Mononuclear cell (primary cell): ENCODE measurements around the gene TGFBR3. TPM values are rescaled to one million over a fixed set of nuclear protein-coding genes. Genes with fewer than 3 reads are reported as not detected.
"Not testable (repeated sequence)": the region's sequence is repeated elsewhere in the genome, so short reads cannot be mapped to it uniquely, and the experiment has no call there.

Experiments
- H3K27me3 ChIP-seq: 2 replicates; pipeline ENCODE4 v1.6.0; 2011; ENCODE audit warnings: low read length, control low read depth; ENCODE audit not compliant: insufficient read depth
- H3K4me1 ChIP-seq: 2 replicates; pipeline ENCODE4 v1.5.1; 2011; ENCODE audit warnings: mild to moderate bottlenecking, low read length, control low read depth; ENCODE audit not compliant: insufficient read depth
- H3K4me3 ChIP-seq: 2 replicates; pipeline ENCODE4 v1.5.1; 2011; ENCODE audit warnings: mild to moderate bottlenecking, low read length, moderate library complexity
- H3K9me3 ChIP-seq: 2 replicates; pipeline ENCODE4 v1.5.1; 2011; ENCODE audit warnings: low read depth, mild to moderate bottlenecking, control low read depth, low read length
- total RNA-seq: library from RNA; depleted of rRNA; stranded (reverse); fragments of >200 nt; gene quantifications from one replicate; pipeline ENCODE4 v1.2.3, GENCODE V29; 2012

TGFBR3 gene
- total RNA-seq, 1 donor = 40.8 TPM

- H3K4me1 ChIP-seq = peaks cover 29% of the 10 kb centered on the region
- no peaks in the 10 kb centered on the region for H3K27me3 ChIP-seq
- no peak overlapping the region for H3K4me3 ChIP-seq
- no peaks in the 10 kb centered on the region for H3K9me3 ChIP-seq
Measured at GRCh38 chr1:91872000-91872399, 14.0 kb downstream of the TGFBR3 start.

DNA sequence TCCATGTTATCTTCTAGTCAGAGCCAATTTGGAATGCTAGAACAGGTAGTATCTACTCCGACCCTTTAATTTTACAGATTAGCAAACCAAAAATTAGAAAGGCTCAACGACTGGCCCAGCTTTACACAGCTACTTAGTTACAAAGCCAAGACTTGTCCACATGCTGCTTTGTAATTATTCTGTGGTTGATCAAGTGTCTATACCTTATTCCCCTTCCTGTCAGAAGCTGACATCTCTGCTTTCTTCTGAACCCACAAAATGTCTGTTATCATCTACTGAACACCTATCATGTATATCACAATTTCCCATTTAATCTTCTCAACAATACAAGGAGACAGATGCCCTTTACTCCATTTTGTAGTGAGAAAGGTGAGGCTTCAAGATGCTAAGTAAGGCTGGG lies 15.6 kb downstream of the TGFBR3 start:
- Histone ChIP-seq H3K4me1 (peaks cover 21% of the 10 kb centered on the region), H3K27me3 (no peaks in the 10 kb centered on the region), H3K9me3 (no peaks in the 10 kb centered on the region), H3K4me3 (no peak overlapping the region)

GRCh38 chr1:91866425-91866824 lies 19.5 kb downstream of the TGFBR3 start:
- Histone ChIP-seq H3K9me3 (no peaks in the 10 kb centered on the region), H3K4me3 (no peak overlapping the region), H3K27me3 (no peaks in the 10 kb centered on the region), H3K4me1 (peaks cover 8% of the 10 kb centered on the region)

DNA sequence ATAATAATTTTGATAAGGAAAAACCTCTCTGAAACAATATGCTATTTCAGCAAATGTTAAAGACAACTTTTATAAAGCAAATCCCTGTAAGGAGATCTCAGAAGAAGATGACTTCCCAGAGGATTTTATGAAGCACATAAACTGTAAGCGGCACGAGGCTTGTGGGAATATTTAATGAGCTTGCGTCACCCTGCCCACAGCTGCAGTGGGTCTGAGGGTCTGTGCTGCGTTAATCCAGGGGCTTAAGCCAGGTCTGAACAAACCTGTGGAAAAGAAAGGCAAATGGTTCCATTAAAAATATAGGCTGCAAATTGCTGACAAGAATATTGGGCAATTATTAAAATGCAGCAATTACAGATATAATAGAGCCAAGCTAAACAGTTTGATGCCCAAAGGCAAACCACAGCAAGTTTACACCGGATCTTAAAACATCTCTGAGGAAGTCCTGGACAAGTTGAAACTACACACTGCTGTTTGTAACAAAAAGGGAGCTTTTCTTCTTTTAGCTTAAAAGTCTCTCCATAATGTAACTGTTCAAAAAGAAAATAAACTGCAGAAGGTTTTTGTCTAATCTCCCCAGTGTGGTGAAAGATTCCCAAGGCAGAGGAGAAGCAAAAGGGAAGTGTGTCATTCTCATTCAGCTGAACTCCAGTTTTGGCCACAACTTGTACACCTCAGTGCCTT lies 21.8 kb downstream of the TGFBR3 start:
- Histone ChIP-seq H3K4me1 (peaks cover 2% of the 10 kb centered on the region), H3K9me3 (no peaks in the 10 kb centered on the region), H3K4me3 (no peak overlapping the region), H3K27me3 (no peaks in the 10 kb centered on the region)

DNA sequence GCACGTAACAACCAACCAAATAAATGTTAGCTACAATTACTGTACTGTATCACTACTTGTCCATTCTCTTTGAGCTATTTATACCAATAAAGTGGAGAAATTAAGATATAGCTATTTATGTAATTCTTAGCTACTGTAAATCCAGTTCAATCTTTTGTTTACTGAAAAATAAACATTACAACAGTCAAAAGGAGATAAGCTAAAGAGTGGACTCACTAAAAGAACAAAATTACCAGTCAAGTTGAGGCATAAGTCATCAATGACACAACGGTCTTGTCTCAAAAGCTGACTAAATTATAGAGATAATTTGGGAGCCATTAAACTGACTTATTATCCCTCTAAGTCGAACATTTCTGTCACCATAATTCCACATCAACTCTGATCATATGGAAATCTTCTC lies 22.5 kb downstream of the TGFBR3 start:
- Histone ChIP-seq H3K4me3 (no peak overlapping the region), H3K27me3 (no peaks in the 10 kb centered on the region), H3K4me1 (peaks cover under 1% of the 10 kb centered on the region), H3K9me3 (no peaks in the 10 kb centered on the region)

- no peaks in the 10 kb centered on the region for H3K27me3 ChIP-seq
- H3K9me3 ChIP-seq = no peaks in the 10 kb centered on the region
- H3K4me3 ChIP-seq = no peak overlapping the region
- no peaks in the 10 kb centered on the region for H3K4me1 ChIP-seq
Measured at GRCh38 chr1:91862120-91862519, 23.8 kb downstream of the TGFBR3 start.

GRCh38 chr1:91857557-91858239 lies 28.3 kb downstream of the TGFBR3 start:
- H3K9me3 ChIP-seq = no peaks in the 10 kb centered on the region
- H3K4me1 ChIP-seq = no peaks in the 10 kb centered on the region
- no peak overlapping the region for H3K4me3 ChIP-seq

DNA sequence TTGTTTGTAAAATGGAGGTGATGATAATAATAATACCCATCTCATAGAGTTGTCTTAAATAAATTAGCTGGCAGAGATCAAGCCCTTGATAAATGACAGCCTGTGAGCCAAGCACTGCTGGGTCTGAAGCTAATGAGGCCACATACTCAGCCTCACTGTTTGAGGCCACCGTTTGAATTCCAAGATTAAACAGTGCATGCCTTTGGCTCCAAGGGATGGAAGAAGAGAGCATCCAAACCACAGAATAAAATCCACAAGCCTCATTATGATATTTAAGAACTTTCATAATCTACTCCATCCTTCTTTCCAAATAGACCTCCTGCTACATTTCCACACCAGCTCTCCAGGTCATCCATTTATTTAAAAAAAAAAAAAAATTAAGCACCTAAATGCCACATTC lies 29.0 kb downstream of the TGFBR3 start:
- no peak overlapping the region for H3K4me3 ChIP-seq

More at GRCh38 chr1:91857557-91858239, 28.3 kb downstream of the TGFBR3 start:
- H3K27me3 ChIP-seq = no peaks in the 10 kb centered on the region

GRCh38 chr1:91854852-91855534 lies 31.0 kb downstream of the TGFBR3 start:
- Histone ChIP-seq H3K4me1 (no peaks in the 10 kb centered on the region), H3K4me3 (no peak overlapping the region), H3K9me3 (no peaks in the 10 kb centered on the region), H3K27me3 (no peaks in the 10 kb centered on the region)

More for the DNA sequence above, 29.0 kb downstream of the TGFBR3 start:
- no peaks in the 10 kb centered on the region for H3K9me3 ChIP-seq
- H3K27me3 ChIP-seq = no peaks in the 10 kb centered on the region
- H3K4me1 ChIP-seq = no peaks in the 10 kb centered on the region

- no peak overlapping the region for H3K4me3 ChIP-seq
- no peaks in the 10 kb centered on the region for H3K4me1 ChIP-seq
- no peaks in the 10 kb centered on the region for H3K27me3 ChIP-seq
- no peaks in the 10 kb centered on the region for H3K9me3 ChIP-seq
Measured at GRCh38 chr1:91853397-91853796, 32.6 kb downstream of the TGFBR3 start.

- H3K4me3 ChIP-seq, H3K9me3 ChIP-seq, H3K4me1 ChIP-seq, H3K27me3 ChIP-seq: not testable (repeated sequence)
Measured at GRCh38 chr1:91852011-91852410, 33.9 kb downstream of the TGFBR3 start.

DNA sequence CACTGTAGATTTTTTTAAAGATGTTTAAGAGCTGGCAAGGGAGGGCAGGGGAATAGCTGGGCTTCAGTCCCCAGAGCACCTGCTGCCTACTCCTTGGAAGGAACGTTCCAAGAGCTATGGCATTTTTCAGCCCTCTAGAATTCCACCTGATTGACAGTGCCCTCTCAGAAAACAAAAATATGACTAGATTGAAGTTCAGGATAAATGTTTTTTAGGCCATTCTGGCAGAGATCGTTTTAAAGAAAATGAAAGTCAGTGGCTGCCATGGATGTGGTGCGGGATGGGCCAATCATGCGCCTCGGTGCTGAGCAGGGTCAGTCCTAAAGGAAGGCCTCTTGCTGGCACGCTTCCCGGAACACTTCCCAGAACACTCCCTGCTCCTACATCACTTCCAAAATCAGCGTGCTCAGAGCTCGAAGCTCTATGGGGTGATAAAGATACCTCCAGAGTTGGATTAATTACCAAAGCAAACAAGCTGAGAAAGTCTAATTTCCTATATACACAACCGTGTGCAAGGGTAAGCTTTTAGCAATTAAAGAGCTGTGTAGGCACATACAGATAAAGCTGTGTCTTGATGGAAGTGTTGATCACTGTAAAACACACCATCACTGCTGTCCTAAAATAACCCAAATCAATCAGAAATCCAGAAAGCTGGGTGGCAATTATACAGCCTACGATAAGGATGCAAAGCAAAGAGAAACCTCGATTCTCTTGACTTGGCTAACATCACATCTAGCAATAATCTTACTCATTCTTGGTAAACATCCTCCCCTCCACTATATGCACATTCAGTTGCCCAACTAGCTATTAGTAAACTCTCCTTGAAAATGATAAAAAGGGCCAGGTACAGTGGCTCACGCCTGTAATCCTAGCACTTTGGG lies 34.6 kb downstream of the TGFBR3 start:
- Histone ChIP-seq H3K4me1 (no peaks in the 10 kb centered on the region), H3K9me3 (no peaks in the 10 kb centered on the region), H3K27me3 (no peaks in the 10 kb centered on the region), H3K4me3 (no peak overlapping the region)

- Histone ChIP-seq H3K27me3 (no peaks in the 10 kb centered on the region), H3K4me3 (no peak overlapping the region), H3K4me1 (peaks cover 6% of the 10 kb centered on the region), H3K9me3 (no peaks in the 10 kb centered on the region)
Measured at GRCh38 chr1:91850708-91851107, 35.2 kb downstream of the TGFBR3 start.

- Histone ChIP-seq H3K4me1 (peaks cover 6% of the 10 kb centered on the region), H3K27me3 (no peaks in the 10 kb centered on the region), H3K9me3 (no peaks in the 10 kb centered on the region), H3K4me3 (no peak overlapping the region)
Measured at GRCh38 chr1:91847851-91848250, 38.1 kb downstream of the TGFBR3 start.

- Histone ChIP-seq H3K9me3 (no peaks in the 10 kb centered on the region), H3K27me3 (no peaks in the 10 kb centered on the region), H3K4me1 (peaks cover 6% of the 10 kb centered on the region), H3K4me3 (no peak overlapping the region)
Measured at GRCh38 chr1:91846639-91847013, 39.3 kb downstream of the TGFBR3 start.
